Epidermal melanocyte (primary cell): ENCODE results near the gene CEP95.
"Not testable (repeated sequence)": the region's sequence is repeated elsewhere in the genome, so short reads cannot be mapped to it uniquely, and the experiment has no call there.

Experiments used
- DNase-seq: peaks from one replicate; pipeline ENCODE4 v3.0.0; 2011; ENCODE audit warnings: low spot score; ENCODE audit not compliant: insufficient read length

The CEP95 gene, protein sequence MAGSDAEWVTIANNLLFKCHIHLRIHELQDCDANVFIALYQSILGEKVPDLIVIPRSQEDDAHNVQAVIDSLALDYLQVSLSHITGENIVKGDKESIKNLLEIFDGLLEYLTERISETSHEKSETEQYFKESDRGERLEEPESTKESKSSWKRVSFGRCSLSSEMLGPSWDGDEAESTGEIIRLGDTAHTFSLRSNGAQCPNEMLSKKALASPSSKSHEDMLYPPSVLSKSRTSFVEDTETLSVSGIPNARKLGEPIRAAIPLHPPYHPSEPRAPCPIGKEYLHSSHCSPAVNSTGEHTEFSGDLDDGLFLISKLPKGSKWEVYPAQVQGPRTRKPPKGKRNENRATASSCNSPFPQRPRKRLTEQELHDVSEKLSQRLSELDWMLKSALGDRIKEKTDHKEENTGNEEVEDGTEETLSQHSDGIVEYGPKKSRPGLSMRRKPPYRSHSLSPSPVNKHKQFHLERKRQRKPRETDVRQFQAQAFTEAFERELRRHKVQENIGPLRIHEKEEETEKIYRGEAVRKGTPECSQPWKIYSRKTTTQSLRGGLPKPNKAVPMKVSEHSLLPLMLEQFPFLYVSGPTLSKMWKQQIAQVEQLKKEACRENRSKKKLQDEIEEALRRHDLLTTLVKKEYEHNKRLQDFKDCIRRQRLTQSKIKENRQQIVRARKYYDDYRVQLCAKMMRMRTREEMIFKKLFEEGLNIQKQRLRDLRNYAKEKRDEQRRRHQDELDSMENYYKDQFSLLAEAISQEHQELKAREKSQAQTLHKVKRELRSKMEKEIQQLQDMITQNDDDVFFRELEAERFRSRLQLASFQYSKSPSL

DNA sequence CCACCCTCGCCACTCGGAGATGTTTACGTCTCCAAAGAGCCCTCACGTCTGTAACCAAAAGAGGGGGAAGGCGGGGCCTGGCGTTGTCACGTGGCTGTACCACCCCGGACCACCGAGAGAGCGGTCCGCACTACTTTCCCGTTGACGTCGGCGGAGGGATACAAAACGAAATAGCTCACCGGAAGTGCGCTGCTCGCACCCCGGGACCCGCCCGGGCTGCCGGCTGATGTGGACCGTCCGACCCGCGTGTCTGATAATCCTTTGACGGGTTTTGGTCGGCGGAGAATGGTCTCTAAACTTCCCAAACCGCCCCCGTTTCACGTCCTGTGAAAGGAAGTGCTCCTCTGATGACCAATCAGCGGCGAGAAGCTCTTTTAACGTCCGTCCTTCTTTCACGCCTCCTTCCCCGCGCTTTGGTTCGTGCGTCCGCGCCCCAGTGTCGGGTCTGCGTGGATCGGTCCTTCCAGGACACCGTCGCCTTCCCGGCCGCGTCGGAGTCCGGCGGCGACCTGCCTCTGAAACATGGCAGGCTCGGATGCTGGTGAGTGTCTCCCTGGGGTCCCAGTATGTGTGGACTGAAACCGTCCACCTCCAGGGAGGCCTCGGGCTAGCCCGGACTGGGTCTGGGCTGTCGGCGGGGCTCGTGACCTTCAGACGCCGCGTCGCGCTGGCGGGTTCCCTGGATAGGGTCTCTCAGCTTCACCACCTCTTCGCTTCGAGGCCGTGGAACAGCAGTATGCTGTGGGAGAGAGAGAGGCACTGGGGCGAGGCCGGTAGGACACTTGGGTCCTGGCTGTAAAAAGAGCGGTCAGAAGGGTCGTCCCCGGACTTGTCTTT is at the start of gene CEP95:
CEP95 (plus strand) TSS at position 402 of the 837 bp plus-strand sequence; CDS start at position 523, 121 bp downstream.
- DNase-seq, result peak; percentile 72

DNA sequence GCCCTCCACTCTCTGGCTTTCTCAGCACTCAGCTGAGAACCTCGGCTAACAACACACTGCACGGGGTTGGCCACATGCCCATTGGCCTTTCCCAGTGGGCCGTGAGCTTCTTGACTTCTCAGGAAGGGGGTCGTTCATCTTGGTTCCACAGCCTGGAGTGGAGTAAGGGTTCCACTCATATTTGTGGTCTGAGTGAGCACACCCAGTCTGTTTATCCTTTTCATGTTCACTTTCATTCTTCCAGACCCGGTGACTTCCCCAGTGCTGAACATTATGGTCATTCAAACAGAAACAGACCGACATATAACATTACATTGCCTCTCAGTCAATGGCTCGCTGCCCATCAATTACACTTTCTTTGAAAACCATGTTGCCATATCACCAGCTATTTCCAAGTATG is 49.6 kb upstream of the CEP95 start:
- no peak for DNase-seq

DNA sequence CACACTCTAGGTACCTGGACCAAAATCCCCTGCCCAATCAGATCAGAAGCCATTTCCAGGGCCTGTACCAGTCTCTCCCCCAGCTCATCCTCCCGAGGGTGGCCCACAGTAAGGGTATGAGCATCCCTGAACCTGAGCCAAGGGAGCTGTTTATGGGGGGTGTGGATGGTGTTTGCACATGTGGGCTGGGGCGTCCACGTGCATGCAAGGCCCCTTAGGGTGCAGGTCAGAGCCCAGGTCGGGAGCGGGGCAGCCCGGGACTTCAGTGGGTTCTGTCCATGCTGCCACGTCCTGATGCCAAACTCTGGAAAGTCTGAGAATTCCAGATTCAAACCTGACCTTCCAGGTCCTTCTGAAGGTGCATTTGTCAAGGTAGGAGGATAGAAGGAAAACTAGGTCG is 48.0 kb upstream of the CEP95 start:
- no peak for DNase-seq

DNA sequence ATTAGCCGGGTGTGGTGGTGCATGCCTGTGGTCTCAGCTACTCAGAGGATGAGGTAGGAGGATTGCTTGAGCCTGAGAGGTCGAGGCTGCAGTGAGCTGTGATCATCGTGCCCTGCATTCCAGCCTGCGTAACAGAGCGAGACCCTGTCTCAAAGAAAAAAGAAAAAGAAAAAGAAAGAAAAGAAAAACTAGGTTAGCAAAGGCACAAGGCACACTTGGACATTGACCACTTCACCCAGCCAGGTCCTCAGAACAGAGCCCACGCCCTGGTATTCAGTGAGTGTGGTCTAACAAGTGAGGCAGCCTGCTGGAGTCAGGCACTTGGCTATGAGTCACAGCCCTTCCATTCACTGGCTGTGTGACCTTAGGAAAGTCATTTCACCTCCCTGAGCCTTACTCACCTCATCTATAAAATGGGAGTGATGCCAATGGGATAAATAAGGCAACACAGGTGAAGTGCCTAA is 47.5 kb upstream of the CEP95 start:
- DNase-seq, result no peak

DNA sequence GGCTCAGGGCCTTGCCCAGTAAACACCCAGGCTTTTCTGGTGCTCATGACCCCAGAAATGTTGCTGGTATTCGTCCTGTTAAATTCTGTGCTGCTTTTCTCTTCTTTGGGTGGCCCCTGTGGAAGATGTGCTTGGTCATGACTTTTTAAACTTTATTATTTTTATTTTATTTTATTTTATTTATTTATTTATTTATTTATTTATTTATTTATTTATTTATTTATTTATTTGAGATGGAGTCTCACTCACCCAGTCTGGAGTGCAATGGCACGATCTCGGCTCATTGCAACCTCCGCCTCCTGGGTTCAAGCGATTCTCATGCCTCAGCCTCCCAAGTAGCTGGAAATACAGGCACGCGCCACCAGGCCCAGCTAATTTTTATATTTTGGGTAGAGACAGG is 47.0 kb upstream of the CEP95 start:
- not testable (repeated sequence) for DNase-seq

DNA sequence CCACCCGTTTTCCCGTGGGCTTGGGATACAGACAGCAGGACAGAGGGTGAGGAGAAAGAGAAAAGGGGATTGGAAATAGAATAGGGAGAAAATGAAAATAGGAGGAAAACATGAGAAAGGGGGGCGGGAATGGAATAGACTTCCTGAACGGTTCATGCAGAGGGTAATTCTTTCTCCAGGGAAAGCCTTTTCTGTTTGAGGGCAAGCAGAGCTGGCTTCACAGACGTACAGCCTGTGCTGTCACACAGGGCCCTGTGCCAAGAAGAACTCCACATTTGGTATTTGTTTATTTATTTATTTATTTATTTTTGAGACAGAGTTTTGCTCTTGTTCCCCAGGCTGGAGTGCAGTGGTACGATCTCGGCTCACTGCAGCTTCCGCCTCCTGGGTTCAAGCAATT is 45.8 kb upstream of the CEP95 start:
- DNase-seq, result no peak

DNA sequence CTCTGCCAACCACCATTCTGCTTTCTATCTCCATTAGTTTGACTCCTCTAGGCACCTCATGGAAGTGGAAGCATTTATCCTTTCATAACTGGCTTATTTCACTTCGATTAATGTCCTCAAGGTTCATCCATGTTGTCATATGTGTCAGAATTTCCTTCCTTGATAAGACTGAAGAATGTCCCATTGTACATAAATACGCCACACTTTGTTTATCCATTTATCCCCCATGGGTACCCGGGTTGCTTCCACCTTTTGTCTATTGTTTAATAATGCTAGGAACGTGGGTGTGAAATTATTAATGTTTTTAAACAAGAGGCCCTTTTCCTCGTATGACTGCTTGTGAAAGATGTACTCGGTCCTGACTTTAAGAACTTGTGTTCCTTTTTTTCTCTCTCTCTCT is 45.0 kb upstream of the CEP95 start:
- no peak for DNase-seq

DNA sequence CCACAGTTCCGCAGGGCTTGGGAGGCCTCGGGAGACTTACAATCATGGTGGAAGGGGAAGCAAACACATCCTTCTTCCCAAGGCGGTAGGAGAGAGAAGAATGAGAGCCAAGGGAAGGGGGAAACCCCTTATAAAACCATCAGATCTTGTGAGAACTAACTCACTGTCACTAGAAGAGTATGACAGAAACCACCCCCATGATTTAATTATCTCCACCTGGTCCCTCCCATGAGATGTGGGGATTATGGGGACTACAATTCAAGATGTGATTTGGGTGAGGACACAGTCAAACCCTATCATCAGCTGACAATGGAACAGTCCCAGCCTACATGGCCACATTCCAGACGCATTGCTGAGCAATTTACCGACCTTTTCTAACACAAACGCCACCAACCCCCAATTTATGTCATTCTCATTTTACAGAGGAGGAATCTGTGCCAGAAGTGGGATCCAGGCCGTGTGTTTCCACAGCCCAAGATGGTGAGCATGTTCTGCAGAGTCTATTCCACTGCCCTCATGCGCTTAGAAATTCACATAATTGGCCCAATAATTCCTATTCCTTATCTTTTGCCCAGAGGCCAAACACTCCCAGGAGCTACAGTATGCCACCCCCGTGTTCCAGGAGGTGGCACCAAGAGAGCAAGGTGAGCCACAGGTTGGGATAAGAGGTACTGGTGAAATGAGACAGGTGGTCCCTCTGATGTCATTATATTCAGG is 40.6 kb upstream of the CEP95 start:
- DNase-seq, result no peak

DNA sequence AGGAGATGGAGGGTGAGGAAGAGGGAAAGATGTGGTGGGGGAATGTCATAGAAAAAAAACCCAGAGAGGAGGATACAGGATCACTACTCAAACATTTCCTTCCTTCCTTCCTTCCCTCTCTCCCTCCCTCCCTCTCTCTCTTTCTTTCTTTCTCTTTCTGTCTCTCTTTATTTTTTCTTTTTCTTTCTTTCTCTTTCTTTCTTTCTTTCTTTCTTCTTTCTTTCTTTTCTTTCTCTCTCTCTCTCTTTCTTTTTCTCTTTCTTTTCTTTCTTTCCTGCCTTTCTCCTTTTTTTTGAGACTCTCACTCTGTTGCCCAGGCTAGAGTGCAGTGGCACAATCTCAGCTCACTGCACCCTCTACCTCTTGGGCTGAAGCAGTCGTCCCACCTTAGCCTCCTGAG is 39.9 kb upstream of the CEP95 start:
- not testable (repeated sequence) for DNase-seq

DNA sequence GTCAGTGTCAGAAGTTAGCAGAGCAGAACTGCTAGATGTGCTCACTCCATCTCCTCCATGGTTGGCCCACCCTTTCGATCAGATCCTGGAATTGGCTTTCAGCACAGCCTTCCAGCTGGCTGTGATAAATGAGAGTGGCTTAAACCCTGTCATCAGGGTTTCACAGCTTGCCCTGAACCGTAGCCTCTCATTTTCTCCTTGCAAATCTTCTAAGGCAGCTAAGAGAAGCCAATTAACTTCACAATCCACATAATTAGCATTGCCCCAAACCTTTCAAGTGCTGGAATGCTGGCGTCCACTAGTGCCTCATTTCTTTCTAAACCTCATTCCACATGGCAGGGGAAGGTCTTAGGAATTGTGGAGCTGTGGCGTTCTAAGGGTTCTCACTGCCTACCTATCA is 36.2 kb upstream of the CEP95 start:
- no peak for DNase-seq

DNA sequence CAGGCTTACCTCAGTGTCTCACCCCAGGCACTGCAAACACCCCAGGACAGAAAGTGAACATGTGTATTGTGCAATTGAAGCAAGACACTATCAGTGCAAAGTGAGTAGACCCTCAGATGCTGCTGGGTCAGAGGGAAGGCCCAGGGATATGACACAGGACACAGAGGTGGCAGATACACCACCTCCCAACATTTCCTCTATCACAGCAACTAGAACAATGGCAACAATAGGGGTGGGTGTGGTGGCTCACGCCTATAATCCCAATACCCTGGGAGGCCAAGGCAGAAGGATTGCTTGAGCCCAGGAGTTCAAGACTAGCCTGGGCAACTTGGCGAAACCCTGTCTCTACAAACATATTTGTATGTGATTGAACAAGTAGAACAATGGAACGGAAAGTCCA is 35.3 kb upstream of the CEP95 start:
- no peak for DNase-seq

DNA sequence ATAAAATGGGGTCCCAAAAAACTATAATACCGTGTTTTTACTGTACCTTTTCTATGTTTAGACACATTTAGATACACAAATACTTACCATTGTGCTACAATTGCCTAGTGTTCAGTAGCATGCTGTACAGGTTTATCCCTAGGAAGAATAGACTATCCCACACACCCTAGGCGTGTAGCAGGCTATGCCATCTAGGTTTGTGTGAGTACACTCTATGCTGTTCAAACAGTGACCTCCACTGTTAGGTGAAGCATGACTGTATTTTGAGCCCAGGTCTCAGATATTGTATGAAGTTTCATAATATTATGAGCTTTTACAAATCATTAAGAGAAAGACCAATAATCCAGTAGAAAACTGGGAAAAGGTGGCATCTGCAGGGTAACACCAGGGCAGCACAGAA is 34.2 kb upstream of the CEP95 start:
- no peak for DNase-seq

DNA sequence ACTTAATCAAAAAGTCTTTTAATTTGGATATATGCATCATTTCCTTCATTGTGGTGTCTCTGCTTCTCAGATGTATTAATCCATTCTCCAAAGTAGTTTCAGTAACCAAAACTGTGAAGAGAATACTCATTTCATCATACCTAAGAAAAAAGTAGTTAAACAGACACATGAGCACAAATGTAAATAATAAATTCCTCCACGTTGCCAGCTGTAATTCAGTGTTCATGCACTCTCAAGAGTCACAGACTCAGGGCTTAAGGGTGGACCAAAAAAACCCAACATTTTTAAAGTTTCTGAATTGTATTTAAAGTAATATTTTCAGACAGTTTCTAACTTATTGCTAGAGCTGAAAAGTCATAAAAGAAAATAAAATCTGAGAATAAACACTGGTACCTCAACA is 28.9 kb upstream of the CEP95 start:
- DNase-seq, result no peak

DNA sequence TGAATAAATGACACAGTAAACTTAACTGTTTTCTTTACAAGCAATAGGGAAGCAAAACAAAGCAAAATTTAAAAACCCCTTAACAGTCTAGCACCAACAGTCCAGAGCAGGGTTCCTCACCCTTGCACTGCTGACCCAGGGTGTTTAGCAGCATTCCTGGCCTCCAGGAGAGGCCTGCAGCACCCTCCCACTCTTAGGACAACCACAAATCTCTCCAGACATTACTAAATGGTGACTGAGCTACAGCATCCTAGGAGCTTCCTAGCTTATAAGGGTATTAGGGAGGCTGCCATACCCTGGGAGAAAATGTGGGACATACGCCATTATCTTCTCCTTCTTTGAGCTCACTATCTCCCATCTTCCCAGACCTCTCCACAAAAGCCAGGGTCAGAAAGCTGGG is 25.8 kb upstream of the CEP95 start:
- DNase-seq, result no peak

DNA sequence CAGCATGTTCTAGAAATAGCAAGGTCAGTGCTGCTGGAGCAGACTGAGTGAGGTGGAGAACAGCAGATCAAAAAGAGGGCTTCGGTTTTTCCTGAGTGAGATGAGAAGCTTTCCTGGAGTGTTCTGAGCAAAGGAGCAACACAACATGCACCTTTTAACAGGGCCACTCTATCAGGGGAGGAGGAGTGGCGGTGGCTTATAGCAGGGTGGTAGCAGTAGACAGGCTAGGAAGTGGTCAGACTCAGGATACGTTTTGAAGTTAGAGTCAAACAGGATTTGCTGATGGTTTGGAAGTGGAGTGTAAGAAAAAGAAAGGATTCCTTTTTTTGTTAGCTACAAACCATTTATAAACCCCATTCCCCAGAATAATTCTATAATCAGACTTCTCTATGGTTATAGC is 22.4 kb upstream of the CEP95 start:
- no peak for DNase-seq

DNA sequence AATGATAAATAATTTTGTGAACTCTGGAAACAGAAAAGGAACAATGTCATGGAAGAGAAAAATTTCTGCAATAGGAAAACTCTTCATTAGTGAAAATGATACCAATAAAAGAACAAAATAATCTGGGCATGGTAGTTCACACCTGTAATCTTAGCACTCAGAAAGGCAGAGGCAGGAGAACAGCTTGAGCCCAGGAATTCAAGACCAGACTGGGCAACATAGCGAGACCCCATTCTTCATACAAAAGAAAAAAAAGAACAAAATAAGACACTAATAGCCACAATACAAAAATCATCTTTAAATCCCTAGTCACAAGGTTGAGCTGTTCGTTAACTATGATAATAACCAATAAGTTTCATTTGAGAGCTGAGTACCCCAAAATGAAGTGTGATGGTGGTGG is 18.5 kb upstream of the CEP95 start:
- no peak for DNase-seq

DNA sequence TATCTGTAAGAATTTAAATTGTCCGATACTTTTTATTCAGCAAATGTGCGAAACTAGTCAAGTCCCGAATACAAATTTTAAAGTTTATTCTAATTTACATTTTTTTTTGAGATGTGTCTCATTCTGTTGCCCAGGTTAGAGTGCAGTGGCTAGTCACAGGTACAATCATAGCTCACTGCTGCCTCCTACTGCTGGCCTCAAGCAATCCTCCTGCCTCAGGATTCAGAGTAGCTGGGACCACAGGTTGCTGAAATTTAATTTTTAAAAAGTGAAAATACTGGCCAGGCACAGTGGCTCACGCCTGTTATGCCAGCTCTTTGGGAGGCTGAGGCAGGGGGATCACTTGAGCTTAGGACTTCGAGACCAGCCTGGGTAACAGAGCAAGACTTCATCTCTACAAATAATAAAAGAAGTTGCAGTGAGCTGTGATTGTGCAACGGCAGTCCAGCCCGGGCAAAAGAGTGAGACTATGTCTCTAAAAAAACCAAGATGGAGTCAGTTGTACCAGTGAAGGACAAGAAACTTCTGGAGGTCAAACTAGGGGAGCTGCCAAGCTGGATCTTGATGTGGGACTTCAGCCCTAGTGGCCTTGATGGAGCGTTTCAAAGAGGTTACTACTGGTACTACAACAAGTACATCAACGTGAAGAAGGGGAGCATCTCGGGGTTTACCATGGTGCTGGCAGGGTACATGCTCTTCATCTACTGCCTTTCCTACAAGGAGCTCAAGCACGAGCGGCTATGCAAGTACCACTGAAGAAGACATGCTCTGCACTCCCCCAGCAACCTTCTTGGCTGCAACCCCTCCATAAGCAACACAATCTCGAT is 15.5 kb upstream of the CEP95 start:
- DNase-seq, result no peak

DNA sequence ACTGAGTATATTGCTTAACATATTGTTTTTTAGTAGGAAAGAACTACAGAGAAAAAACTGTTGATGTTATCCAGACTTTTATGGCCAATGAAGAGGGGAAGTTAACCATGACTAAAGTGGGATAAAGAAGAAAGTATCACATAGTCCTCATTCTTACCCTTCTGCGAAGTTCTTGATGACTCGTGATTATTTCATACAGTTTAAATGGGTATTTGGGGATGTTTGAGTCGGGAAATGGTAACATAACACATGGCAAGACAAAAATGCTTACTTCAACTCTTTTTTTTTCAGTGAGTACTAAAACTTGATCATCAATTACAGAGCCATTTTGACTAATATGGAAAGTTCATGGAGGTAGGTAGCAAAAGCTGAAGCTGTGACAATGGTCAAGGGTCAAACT is 14.8 kb upstream of the CEP95 start:
- DNase-seq, result no peak

DNA sequence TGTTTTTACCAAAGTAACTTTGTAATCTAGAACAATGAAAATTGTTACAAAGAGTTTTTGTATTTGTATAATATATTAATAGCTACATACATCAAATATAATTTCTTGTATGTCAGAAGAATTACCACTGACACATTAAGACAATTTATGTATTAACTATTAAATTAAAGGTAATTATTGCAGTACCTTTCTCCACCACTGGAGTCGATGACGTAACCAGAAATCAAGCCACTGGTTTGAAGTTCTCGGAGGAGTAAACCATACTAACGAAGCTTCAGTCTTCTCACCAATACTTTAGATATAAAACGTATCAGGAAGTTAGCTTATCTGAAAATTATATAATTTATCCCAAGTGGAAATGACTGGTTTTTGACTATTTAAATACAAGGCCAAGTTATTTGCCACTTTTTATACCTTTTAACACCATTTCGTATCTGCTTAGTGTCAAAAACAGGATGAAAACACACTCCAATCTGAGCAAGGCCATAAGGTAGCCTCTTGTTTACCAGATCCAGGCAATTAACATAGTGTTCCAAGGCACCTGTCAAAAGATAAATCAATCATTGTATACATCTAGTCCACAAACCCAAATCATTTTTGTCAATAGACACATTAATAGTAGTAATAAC is 14.2 kb upstream of the CEP95 start:
- DNase-seq, result no peak

DNA sequence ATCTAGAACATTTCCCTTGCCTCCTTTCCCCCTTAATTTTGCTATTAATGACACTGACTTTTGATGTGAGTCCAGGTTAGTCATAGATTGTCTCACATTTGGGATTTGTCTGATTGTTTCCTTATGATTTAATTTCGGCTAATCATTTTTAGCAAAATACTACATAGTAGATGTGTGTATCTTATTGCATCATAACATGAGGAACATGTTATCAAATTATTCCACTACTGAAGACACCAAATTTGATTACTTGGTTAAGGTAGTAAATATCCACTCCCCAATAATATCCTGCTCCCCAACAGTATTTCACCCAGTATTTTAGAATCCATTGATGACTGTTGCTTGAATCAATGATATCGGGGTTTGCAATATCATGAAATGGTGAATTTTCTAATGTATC is 12.7 kb upstream of the CEP95 start:
- DNase-seq, result no peak
